Heart right ventricle (tissue), 16 donors: ENCODE data around the gene LCE1D. TPM values are rescaled to one million over a fixed set of nuclear protein-coding genes. Genes with fewer than 3 reads are reported as not detected.

Experiments
- ATAC-seq, 8 donors: fragments of 200-7000 bp; cut with Tn5 transposase; one replicate each; pipeline ENCODE4 v1.9.1; 2020; ENCODE audit warnings: mild to moderate bottlenecking in 8 of 8, moderate library complexity in 8 of 8, moderate number of reproducible peaks in 1 of 8
- DNase-seq, 2 donors: peaks; one replicate each; pipeline ENCODE4 v3.0.0-alpha.2; 2020
- H3K27ac ChIP-seq, 10 donors: fragments of 200-600 bp; sonication (generic) in 2 of 10; one replicate each; pipeline versions ENCODE4 v1.5.0 to v1.8.0; 2020 to 2022; ENCODE audit warnings: mild to moderate bottlenecking in 3 of 10
- H3K27me3 ChIP-seq, 7 donors: fragments of 200-600 bp; one replicate each; pipeline ENCODE4 v1.8.0; 2021 to 2022; ENCODE audit warnings: mild to moderate bottlenecking in 2 of 7
- H3K36me3 ChIP-seq, 9 donors: fragments of 200-600 bp; sonication (generic) in 1 of 9; one replicate each; pipeline versions ENCODE4 v1.5.0 to v1.8.0; 2020 to 2022; ENCODE audit warnings: mild to moderate bottlenecking in 2 of 9
- H3K4me1 ChIP-seq, 9 donors: fragments of 200-600 bp; sonication (generic) in 1 of 9; one replicate each; pipeline versions ENCODE4 v1.5.0 to v1.8.0; 2020 to 2022; ENCODE audit warnings: mild to moderate bottlenecking in 4 of 9
- H3K4me3 ChIP-seq, 10 donors: fragments of 200-600 bp; sonication (generic) in 2 of 10; one replicate each; pipeline versions ENCODE4 v1.5.0 to v1.8.0; 2020 to 2022; ENCODE audit warnings: mild to moderate bottlenecking in 7 of 10, moderate library complexity in 2 of 10
- H3K9me3 ChIP-seq, 11 donors: fragments of 200-600 bp in 10 of 11; sonication (generic) in 2 of 11; one replicate each; pipeline versions ENCODE4 v1.5.0 to v1.8.0; 2013 to 2022; ENCODE audit warnings: mild to moderate bottlenecking in 2 of 11, control low read depth in 1 of 11, moderate library complexity in 1 of 11
- CTCF ChIP-seq, 9 donors: fragments of 200-600 bp; sonication (generic) in 2 of 9; IDR thresholded peaks; one replicate each; pipeline versions ENCODE4 v1.5.0 to v1.8.0; 2021 to 2022; ENCODE audit warnings: antibody characterized with exemption in 9 of 9, mild to moderate bottlenecking in 5 of 9, moderate library complexity in 1 of 9
- WGBS, 2 donors: extraction: QIAGEN DNeasy Blood & Tissue Kit; methylation state at CpG; one replicate each; pipeline ENCODE4 v1.1.7; 2013; ENCODE audit warnings: inconsistent platforms in 1 of 2; 5-methylcytosine and 5-hydroxymethylcytosine counted together
- intact Hi-C, 10 donors: fragments of 100-400 bp; cut with DNase I; formaldehyde crosslinking; loops; one replicate each; pipeline versions ENCODE4 v1.11.1 to v1.14.2; 2022
- polyA plus RNA-seq, 2 donors: library from polyadenylated mRNA; stranded (reverse); fragments of 200-250 nt; gene quantifications; one replicate each; pipeline ENCODE4 v1.2.3, GENCODE V29; 2013
- total RNA-seq, 10 donors: library from RNA; stranded (reverse); fragmentation: NEBNext Ultra II Directional in 3 of 10; extraction: Animal tissue kit (Norgen Biotek cat#: 25700) in 3 of 10; gene quantifications; one replicate each; pipeline versions ENCODE4 v1.2.1 to v1.2.4, GENCODE V29; 2021 to 2023
- donor health status: Arrhythmogenic right ventricular cardiomyopathy.
- donor health status: ischemic (EF 13 %, LVEDD 7.1; RV severe dilation, severe dysfunction).
- donor health status: healthy with polysubstance abuse.
- donor health status: DM: no; HTN: yes; CAD: no.
- donor health status: DM: no; HTN: no; CAD: no.
- donor health status: ischemic (EF 25% LVEDD 6.9; RV normal size, moderate dysfunction).
- donor health status: ischemic (EF 25% LVEDD 5.7; RV mildly dilated, moderate dysfunction).
- donor health status: healthy.
- donor health status: DM: yes; HTN: yes; CAD: no.
- donor health status: Ischemic cardiomyopathy.
- donor health status: ischemic (EF 35%, LVEDD 5.7; RV mildly dilated, moderate dysfunction).
- donor health status: nonischemic (EF 11% LVEDD 7.7; RV severe dilation, severe dysfunction).
- donor health status: DM: yes; HTN: yes; CAD: no.
- donor health status: PGD.
- donor health status: ischemic (EF 29% LVEDD 5.4; RV normal size, mild dysfunction).
- donor health status: nonischemic (EF 23%, LVEDD 6.1; RV moderate dilation, normal function).

Gene LCE1D
- total and polyA plus RNA-seq, 12 donors = not detected

GRCh38 chr1:152786077-152786476 lies 10.4 kb upstream of the LCE1D start, which contains the start of gene LCE1E:
Gene LCE1E, plus strand, starts transcription at chr1:152786257. Its CDS starts 1,043 bp downstream, at chr1:152787300.
- DNase-seq (no peak), ATAC-seq (no peak)
- TF ChIP-seq CTCF (IDR thresholded peaks at IDR 0.05) = no peak
- H3K4me1 ChIP-seq = no peaks in the 10 kb centered on the region
- H3K4me3 ChIP-seq = no peak within 1 kb of the TSS
- H3K27me3 ChIP-seq = peaks cover 0 to 37% (median 7%) of the 10 kb centered on the region in 7 donors
- no peak within 1 kb of the TSS for H3K27ac ChIP-seq
- H3K36me3 ChIP-seq = no peaks in the 10 kb centered on the region
- H3K9me3 ChIP-seq = no peaks in the 10 kb centered on the region
- intact Hi-C loops = no loop called here
- 25 to 26% methylated on average over 2 of the region's 2 CpGs for WGBS, 2 donors

- Histone ChIP-seq H3K27me3 (peaks cover 0 to 4% (median 0%) of the 10 kb centered on the region in 7 donors), H3K27ac (no peak overlapping the region), H3K9me3 (no peaks in the 10 kb centered on the region), H3K4me3 (no peak overlapping the region), H3K36me3 (no peaks in the 10 kb centered on the region), H3K4me1 (no peaks in the 10 kb centered on the region)
- no peak for ATAC-seq
- TF ChIP-seq CTCF (IDR thresholded peaks at IDR 0.05) = no peak
- intact Hi-C loops = no loop called here
- 60 to 62% methylated on average over 4 of the region's 4 CpGs for WGBS, 2 donors
- DNase-seq = no peak
Observed at GRCh38 chr1:152795686-152796085, 835 bp upstream of the LCE1D start.

GRCh38 chr1:152801333-152801732 lies 4.8 kb downstream of the LCE1D start:
- DNase-seq = no peak
- ATAC-seq = no peak
- intact Hi-C loops = no loop called here
- H3K4me1 ChIP-seq = no peaks in the 10 kb centered on the region
- 29 to 44% methylated on average over 1 of the region's 1 CpG for WGBS, 2 donors
- TF ChIP-seq CTCF (IDR thresholded peaks at IDR 0.05) = no peak
- H3K9me3 ChIP-seq = no peaks in the 10 kb centered on the region
- H3K27ac ChIP-seq = no peak overlapping the region
- peaks cover 0 to 4% (median 0%) of the 10 kb centered on the region in 7 donors for H3K27me3 ChIP-seq
- H3K36me3 ChIP-seq = no peaks in the 10 kb centered on the region
- H3K4me3 ChIP-seq = no peak overlapping the region

GRCh38 chr1:152806576-152806975 lies 10.1 kb downstream of the LCE1D start, which contains the start of gene LCE1C:
Gene LCE1C, minus strand, starts transcription at chr1:152806651. Its CDS starts 1,173 bp downstream, at chr1:152805478.
- Histone ChIP-seq H3K27ac (no peak within 1 kb of the TSS), H3K27me3 (peaks cover 0 to 6% (median 0%) of the 10 kb centered on the region in 7 donors), H3K4me1 (no peaks in the 10 kb centered on the region), H3K4me3 (no peak within 1 kb of the TSS), H3K9me3 (peaks cover 0 to 4% (median 0%) of the 10 kb centered on the region in 11 donors), H3K36me3 (no peaks in the 10 kb centered on the region)
- 48 to 54% methylated on average over 3 of the region's 3 CpGs for WGBS, 2 donors
- ATAC-seq = no peak
- TF ChIP-seq CTCF (IDR thresholded peaks at IDR 0.05) = no peak
- intact Hi-C loops = no loop called here
- no peak for DNase-seq
